Activated T-helper 1 cell treated with Interleukin-2 at 50 U/mL for 16 hours (primary cell): ENCODE measurements around the gene EXT2.

Experiments used
- DNase-seq: peaks from one replicate; pipeline ENCODE4 v3.0.0-alpha.2; 2020; ENCODE audit warnings: low read depth

The EXT2 gene

DNA sequence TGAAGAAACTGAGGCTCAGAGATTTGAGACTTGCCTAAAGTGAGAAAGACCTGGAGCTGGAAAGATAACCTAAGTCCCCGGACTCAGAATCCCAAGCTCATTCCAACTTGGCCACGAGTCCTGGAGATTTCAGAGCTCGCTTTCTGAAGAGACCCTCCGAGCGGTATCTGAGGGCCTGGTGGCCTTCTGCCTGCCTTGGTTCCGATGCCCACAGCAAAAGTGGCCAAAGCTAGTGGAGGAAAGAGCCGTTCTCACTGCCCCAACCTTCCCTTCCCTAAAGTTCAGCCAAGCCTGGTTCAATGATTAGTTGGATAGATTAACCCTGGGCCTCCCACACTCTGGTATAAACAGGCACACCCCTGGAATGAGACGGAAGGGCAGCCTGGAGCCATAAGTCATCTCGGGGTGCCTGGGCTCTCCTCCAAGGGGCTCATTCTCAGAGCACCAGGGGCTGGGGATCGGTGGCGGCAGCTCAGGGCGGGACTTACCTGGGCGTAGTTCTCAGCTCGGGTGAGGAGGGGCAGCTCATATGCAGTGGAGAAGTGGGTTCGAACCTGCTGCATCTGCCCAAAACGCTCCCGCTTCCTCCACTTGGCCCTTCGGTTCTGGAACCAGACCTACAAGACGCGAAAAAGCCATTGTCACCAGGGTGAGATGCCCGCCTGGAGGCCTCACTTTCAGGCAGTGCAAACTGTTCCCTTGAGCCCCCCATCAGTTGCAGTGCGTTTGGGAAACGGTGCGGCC, 171.7 kb downstream of the EXT2 start:
- no peak for DNase-seq

GRCh38 chr11:44267750-44268613, 172.5 kb downstream of the EXT2 start:
- no peak for DNase-seq

DNA sequence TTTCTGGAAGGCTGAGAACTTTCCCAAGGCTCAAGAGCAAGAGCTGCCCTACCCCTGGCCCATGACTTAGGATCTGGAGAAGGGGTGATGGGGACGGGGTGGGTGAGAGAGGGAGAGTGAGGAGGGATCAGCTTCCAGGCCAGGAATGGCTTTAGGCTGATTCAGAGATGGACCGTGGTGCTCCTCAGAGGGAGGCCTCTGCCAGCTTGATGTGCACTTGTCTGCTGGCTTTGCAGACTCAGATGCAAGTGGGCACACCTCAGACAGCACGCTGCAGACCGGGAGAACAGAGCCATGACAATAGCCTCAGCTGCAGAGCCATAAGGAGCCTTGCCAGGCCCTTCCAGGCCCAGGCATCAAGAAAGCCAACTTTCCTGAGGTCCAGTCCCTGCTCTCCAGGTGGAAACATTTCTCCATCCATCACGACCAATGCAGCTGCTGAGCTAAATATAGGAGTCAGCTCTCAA, 173.2 kb downstream of the EXT2 start:
- DNase-seq, result no peak

DNA sequence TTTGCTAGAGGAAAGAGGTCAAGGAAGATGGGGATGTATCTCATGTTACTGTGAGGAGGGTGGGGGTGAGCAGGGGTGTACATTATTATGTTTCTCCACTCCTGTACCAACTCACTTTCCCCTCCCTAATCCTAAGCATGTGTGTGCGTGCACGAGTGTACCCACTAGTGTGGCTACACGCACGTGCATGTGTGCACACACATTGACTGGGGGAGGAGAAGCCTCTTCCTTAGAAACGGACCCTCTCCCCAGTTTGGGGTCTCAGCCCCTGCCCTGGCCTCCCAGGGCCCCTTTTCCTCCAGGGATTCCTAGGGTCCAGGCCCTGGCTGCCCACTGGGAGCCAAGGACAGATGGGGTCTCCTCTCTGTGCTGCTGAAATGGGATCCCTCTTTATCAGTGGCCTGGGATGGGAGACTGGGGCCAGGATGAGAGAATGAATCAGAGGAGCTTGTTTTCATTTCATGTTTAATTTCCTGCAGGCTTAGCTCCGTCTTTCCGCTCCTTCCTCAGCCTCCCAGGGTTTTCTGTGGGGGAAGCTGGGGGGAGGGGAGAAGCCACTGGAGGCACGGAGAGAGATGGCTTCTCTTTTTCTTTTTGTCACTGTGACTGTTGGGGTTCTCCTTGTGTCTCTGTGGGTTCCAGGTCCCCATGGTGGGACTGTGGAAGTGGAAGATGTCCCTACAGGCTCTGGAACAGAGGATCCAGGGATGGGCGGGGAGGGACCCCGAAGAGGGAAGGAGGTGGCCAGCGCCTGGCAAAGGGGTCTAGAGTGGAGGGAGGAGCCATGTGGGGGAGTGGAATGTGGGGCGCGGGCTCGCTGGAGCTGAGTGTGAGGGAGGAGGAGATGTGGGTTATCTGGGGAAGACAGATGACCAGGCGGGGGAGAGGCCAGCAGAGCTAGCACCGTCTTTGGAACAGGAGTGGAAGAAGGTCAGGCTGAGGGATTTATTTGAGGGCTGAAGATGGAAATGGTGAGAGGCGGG, 174.2 kb downstream of the EXT2 start:
- DNase-seq, result no peak

DNA sequence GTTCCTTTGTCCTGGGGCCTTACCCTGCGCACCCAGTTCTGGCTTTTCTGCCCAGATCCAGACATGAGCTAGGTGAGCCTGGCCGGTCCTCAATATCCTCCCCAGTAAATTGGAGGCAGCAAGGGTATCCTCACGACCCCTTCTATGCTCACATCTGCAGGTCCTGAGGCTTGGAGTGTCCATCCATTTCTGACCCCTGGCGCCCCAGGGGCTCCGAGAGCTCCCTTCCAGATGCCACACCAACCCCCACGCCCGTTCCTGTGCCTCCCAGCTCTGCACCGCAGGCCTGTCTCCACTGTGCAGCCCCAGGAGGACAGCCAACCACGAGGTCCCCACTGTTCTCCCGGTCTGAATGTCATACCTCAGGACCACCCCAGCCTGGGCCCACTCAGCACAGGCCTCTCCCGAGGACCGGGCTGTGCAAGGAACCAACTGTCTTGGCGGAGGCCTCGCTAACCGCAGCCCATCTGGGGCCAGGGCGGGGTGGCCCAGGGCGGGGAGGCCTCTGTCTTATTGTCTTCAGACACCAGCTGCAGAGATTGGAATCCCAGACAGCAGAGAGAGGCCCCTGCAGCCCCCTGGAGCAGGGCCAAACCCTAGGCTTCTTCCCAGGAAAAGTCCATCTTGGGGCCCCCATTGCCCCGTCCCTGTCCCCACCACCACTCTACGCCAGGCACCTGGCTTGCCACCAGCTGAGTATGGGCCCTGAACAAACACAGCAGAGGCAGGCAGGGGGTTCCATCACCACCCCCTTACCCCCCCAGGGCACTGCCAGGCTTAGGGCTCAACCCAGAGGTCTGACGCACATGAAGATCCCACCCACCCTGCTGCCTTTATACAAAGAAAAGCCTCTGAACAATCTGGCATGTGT, 175.2 kb downstream of the EXT2 start:
- no peak for DNase-seq

- DNase-seq, result no peak
These were observed 175.8 kb downstream of the EXT2 start for GRCh38 chr11:44271286-44271685.

GRCh38 chr11:44274404-44274803, 178.9 kb downstream of the EXT2 start:
- DNase-seq, result no peak

DNA sequence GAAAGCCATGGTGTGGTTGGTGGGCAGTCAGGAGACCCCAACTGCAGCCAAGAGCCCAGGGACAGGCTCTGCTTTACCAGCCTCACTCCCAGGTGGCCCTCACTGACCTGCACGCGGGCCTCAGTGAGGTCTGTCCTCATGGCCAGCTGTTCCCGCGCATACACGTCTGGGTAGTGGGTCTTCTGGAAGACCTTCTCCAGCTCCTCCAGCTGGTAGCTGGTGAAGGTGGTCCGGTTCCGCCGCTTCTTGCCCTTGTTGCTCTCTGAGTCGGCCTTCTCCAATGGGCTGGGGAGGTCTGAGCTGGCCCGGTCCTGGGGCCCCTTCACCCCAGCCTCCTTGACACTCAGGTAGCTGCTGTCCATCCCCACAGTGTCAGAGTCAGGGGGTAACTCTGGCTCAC, 179.8 kb downstream of the EXT2 start:
- no peak for DNase-seq

DNA sequence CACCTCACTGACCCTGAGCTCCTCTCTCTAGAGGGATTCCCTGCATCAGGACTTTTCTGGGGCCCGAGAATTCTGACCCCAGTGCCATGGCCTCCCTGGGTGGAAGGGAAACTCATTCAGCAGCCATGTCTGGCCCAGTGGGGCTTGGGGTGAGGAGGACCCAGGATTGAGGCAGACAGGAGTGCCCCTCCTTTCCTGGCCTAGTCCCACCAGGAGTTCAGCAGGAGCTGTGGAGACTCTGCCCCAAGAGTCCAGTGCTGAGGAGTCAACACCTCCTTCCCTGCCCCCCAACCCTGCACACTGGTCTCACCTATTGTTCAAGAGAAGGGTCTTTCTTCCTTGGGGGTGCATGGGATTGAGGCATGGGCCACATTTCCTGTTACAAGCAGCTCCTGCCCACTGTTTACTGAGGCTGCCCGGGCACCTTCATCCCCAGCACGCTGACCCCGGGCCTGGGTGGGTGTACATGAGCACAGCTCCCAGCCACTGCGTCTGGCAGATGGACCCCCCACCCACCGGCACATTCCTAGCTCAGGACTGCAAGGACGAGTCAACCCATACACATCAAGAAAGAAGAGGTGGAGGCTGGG, 180.6 kb downstream of the EXT2 start:
- DNase-seq, result no peak

- DNase-seq, result no peak
These were observed 182.0 kb downstream of the EXT2 start for GRCh38 chr11:44277196-44278090.

DNA sequence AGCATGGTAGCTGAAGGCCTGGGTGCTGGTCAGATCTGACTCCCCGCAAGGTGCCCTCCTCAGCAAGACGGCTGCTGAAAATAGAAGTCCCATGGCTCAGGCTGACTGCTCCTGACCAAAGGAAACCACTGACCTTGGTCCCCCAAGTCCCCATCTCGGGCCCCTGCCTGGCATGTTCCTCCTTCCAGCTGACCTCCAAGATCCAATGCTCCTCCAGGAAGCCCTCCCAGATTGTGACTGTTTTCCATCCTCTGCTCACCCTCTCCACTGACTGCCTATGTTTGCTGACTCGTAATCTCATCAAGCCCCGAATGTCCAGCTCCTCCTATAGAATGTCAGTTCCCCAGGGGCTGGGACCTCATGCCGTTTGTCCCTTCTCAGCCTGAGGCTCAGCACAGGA, 184.0 kb downstream of the EXT2 start:
- DNase-seq, result no peak

DNA sequence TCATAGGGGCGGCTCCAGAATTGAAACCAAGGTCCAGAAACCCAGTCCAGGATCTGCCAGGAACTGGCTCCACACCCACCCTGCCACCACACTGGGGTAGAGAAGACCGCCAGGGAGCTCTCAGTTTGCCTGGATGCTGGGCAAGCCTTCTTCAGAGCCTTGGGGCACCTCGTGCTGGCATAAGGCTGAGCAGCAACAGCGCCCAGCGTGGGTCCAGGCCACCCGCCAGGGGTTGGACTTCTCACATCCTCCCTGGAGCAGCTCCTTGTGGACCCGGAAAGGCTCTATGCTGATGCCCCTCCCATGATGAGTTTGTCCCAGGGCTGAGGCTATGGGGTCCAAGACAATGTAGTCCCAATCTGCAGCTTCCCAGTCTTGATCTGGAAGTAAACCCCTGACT, 184.8 kb downstream of the EXT2 start:
- DNase-seq, result no peak

DNA sequence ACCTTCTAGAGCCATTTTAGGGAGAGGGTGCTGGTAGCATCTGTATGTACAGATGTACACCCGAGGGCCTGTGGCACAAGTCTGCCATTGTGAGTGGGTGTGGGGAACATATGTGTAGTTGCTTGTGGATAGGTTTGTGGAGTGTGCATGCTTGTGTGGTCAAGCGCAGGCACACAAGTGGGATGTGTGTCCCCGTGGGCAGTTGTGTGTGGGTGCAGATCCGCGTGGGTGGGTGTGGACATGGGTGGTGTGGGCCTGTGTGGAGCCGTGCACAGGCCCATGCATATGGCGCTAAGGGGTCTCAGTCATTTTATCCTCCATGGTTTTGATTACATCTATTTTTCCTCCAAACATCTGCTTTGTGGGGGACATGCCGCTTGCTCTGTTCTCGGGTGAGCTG, 185.7 kb downstream of the EXT2 start:
- DNase-seq, result no peak

DNA sequence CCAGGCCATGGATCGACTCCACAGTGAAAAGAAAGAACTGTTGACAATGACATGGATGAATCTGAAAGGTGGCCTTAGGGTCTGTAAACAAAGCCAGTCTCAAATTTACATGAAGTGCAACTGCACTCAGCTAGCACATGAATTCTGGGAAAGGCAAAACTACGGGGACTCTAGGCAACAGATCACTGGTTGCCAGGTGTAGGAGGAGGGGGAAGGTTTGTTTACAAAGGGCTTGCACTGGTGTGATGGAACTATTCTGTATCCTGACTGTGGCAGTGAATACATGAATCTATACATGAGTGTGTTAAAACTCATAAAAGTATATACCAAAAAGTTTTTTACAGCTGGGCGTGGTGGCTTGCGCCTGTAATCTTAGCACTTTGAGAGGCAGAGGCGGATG, 187.1 kb downstream of the EXT2 start:
- DNase-seq, result no peak

DNA sequence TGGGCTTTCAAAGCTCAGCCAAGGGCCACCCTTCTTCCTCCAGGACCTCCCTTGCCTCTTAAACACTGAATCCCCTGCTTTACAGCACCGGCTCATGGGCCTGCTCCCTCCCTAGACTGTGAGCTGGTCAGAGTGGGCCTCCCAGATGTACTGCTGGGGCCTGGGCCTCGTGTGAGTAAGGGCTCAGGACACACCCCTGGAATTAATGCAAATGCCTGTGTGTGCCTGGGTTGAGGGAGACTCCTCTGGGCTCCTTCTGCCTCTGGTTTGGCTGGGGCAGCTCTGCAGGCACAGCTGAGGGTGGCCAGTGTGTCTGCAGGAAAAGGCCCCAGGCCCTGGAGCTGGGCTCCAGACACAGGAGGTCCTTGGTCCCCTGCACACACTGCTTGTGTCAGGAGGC, 190.3 kb downstream of the EXT2 start:
- DNase-seq, result no peak

- peak; percentile 12 for DNase-seq
These were observed 190.9 kb downstream of the EXT2 start for GRCh38 chr11:44286268-44286880.

- DNase-seq, result no peak
These were observed 191.4 kb downstream of the EXT2 start for GRCh38 chr11:44286911-44287310.

- no peak for DNase-seq
These were observed 192.7 kb downstream of the EXT2 start for GRCh38 chr11:44288133-44288526.

- DNase-seq, result no peak
These were observed 194.7 kb downstream of the EXT2 start for GRCh38 chr11:44290208-44290607.
